Measurements from ENCODE around the gene STT3B.

Gene STT3B

GRCh38 chr3:31654998-31655397 is 122.3 kb downstream of the STT3B start:
- H3K27me3 ChIP-seq (ENCODE audit: control insufficient read depth in 2 of 2, insufficient read depth in 2 of 2, low read length in 2 of 2): no peaks in the 10 kb centered on the region
- peaks cover 0 to 19% of the 10 kb centered on the region in 2 donors for H3K9me3 ChIP-seq (ENCODE audit: control insufficient read depth in 2 of 2, low read length in 2 of 2)
- H3K36me3 ChIP-seq (ENCODE audit: control insufficient read depth in 2 of 2, insufficient read depth in 2 of 2, low read length in 2 of 2): no peaks in the 10 kb centered on the region
- H3K27ac ChIP-seq (ENCODE audit: low read depth in 2 of 2, low read length in 2 of 2): no peak overlapping the region
- no peak overlapping the region for H3K9ac ChIP-seq (ENCODE audit: low read depth in 1 of 2, low read length in 2 of 2)
- no peaks in the 10 kb centered on the region for H3K4me1 ChIP-seq (ENCODE audit: control insufficient read depth in 2 of 2, insufficient read depth in 2 of 2, low read length in 2 of 2)
- no peak overlapping the region for H3K4me3 ChIP-seq (ENCODE audit: low read length in 2 of 2)

GRCh38 chr3:31659246-31659645 is 126.5 kb downstream of the STT3B start:
- H3K4me3 ChIP-seq (ENCODE audit: low read length in 2 of 2): no peak overlapping the region
- H3K4me1 ChIP-seq (ENCODE audit: control insufficient read depth in 2 of 2, insufficient read depth in 2 of 2, low read length in 2 of 2): no peaks in the 10 kb centered on the region
- no peaks in the 10 kb centered on the region for H3K27me3 ChIP-seq (ENCODE audit: control insufficient read depth in 2 of 2, insufficient read depth in 2 of 2, low read length in 2 of 2)
- H3K9me3 ChIP-seq (ENCODE audit: control insufficient read depth in 2 of 2, low read length in 2 of 2): peaks cover 0 to 3% of the 10 kb centered on the region in 2 donors
- no peak overlapping the region for H3K27ac ChIP-seq (ENCODE audit: low read depth in 2 of 2, low read length in 2 of 2)
- no peak overlapping the region for H3K9ac ChIP-seq (ENCODE audit: low read depth in 1 of 2, low read length in 2 of 2)
- H3K36me3 ChIP-seq (ENCODE audit: control insufficient read depth in 2 of 2, insufficient read depth in 2 of 2, low read length in 2 of 2): no peaks in the 10 kb centered on the region

GRCh38 chr3:31661286-31661685 is 128.6 kb downstream of the STT3B start:
- no peaks in the 10 kb centered on the region for H3K36me3 ChIP-seq (ENCODE audit: control insufficient read depth in 2 of 2, insufficient read depth in 2 of 2, low read length in 2 of 2)
- no peaks in the 10 kb centered on the region for H3K4me1 ChIP-seq (ENCODE audit: control insufficient read depth in 2 of 2, insufficient read depth in 2 of 2, low read length in 2 of 2)
- H3K9me3 ChIP-seq (ENCODE audit: control insufficient read depth in 2 of 2, low read length in 2 of 2): no peaks in the 10 kb centered on the region
- H3K27ac ChIP-seq (ENCODE audit: low read depth in 2 of 2, low read length in 2 of 2): no peak overlapping the region
- no peak overlapping the region for H3K4me3 ChIP-seq (ENCODE audit: low read length in 2 of 2)
- no peak overlapping the region for H3K9ac ChIP-seq (ENCODE audit: low read depth in 1 of 2, low read length in 2 of 2)
- no peaks in the 10 kb centered on the region for H3K27me3 ChIP-seq (ENCODE audit: control insufficient read depth in 2 of 2, insufficient read depth in 2 of 2, low read length in 2 of 2)

- Histone ChIP-seq H3K4me1 (ENCODE audit: control insufficient read depth in 2 of 2, insufficient read depth in 2 of 2, low read length in 2 of 2) (no peaks in the 10 kb centered on the region), H3K4me3 (ENCODE audit: low read length in 2 of 2) (no peak overlapping the region), H3K27ac (ENCODE audit: low read depth in 2 of 2, low read length in 2 of 2) (no peak overlapping the region), H3K27me3 (ENCODE audit: control insufficient read depth in 2 of 2, insufficient read depth in 2 of 2, low read length in 2 of 2) (no peaks in the 10 kb centered on the region), H3K36me3 (ENCODE audit: control insufficient read depth in 2 of 2, insufficient read depth in 2 of 2, low read length in 2 of 2) (no peaks in the 10 kb centered on the region), H3K9ac (ENCODE audit: low read depth in 1 of 2, low read length in 2 of 2) (no peak overlapping the region), H3K9me3 (ENCODE audit: control insufficient read depth in 2 of 2, low read length in 2 of 2) (no peaks in the 10 kb centered on the region)
Measured at GRCh38 chr3:31661993-31662670, 129.4 kb downstream of the STT3B start.

- Histone ChIP-seq H3K27me3 (ENCODE audit: control insufficient read depth in 2 of 2, insufficient read depth in 2 of 2, low read length in 2 of 2) (no peaks in the 10 kb centered on the region), H3K27ac (ENCODE audit: low read depth in 2 of 2, low read length in 2 of 2) (no peak overlapping the region), H3K4me1 (ENCODE audit: control insufficient read depth in 2 of 2, insufficient read depth in 2 of 2, low read length in 2 of 2) (no peaks in the 10 kb centered on the region), H3K4me3 (ENCODE audit: low read length in 2 of 2) (no peak overlapping the region), H3K9me3 (ENCODE audit: control insufficient read depth in 2 of 2, low read length in 2 of 2) (no peaks in the 10 kb centered on the region), H3K36me3 (ENCODE audit: control insufficient read depth in 2 of 2, insufficient read depth in 2 of 2, low read length in 2 of 2) (no peaks in the 10 kb centered on the region), H3K9ac (ENCODE audit: low read depth in 1 of 2, low read length in 2 of 2) (no peak overlapping the region)
Measured at GRCh38 chr3:31664031-31664430, 131.3 kb downstream of the STT3B start.

GRCh38 chr3:31667582-31667981 is 134.9 kb downstream of the STT3B start:
- H3K4me3 ChIP-seq (ENCODE audit: low read length in 2 of 2): no peak overlapping the region

GRCh38 chr3:31668242-31668641 is 135.5 kb downstream of the STT3B start:
- no peak overlapping the region for H3K9ac ChIP-seq (ENCODE audit: low read depth in 1 of 2, low read length in 2 of 2)
- no peak overlapping the region for H3K27ac ChIP-seq (ENCODE audit: low read depth in 2 of 2, low read length in 2 of 2)
- H3K9me3 ChIP-seq (ENCODE audit: control insufficient read depth in 2 of 2, low read length in 2 of 2): no peaks in the 10 kb centered on the region
- no peaks in the 10 kb centered on the region for H3K27me3 ChIP-seq (ENCODE audit: control insufficient read depth in 2 of 2, insufficient read depth in 2 of 2, low read length in 2 of 2)
- H3K4me1 ChIP-seq (ENCODE audit: control insufficient read depth in 2 of 2, insufficient read depth in 2 of 2, low read length in 2 of 2): peaks cover 5 to 17% of the 10 kb centered on the region in 2 donors
- no peak overlapping the region for H3K4me3 ChIP-seq (ENCODE audit: low read length in 2 of 2)
- no peaks in the 10 kb centered on the region for H3K36me3 ChIP-seq (ENCODE audit: control insufficient read depth in 2 of 2, insufficient read depth in 2 of 2, low read length in 2 of 2)

More at GRCh38 chr3:31667582-31667981, 134.9 kb downstream of the STT3B start:
- no peak overlapping the region for H3K27ac ChIP-seq (ENCODE audit: low read depth in 2 of 2, low read length in 2 of 2)
- H3K4me1 ChIP-seq (ENCODE audit: control insufficient read depth in 2 of 2, insufficient read depth in 2 of 2, low read length in 2 of 2): peaks cover 5 to 17% of the 10 kb centered on the region in 2 donors
- no peaks in the 10 kb centered on the region for H3K36me3 ChIP-seq (ENCODE audit: control insufficient read depth in 2 of 2, insufficient read depth in 2 of 2, low read length in 2 of 2)
- H3K9me3 ChIP-seq (ENCODE audit: control insufficient read depth in 2 of 2, low read length in 2 of 2): no peaks in the 10 kb centered on the region
- H3K27me3 ChIP-seq (ENCODE audit: control insufficient read depth in 2 of 2, insufficient read depth in 2 of 2, low read length in 2 of 2): no peaks in the 10 kb centered on the region
- H3K9ac ChIP-seq (ENCODE audit: low read depth in 1 of 2, low read length in 2 of 2): no peak overlapping the region

GRCh38 chr3:31670136-31670535 is 137.4 kb downstream of the STT3B start:
- Histone ChIP-seq H3K36me3 (ENCODE audit: control insufficient read depth in 2 of 2, insufficient read depth in 2 of 2, low read length in 2 of 2) (no peaks in the 10 kb centered on the region), H3K4me1 (ENCODE audit: control insufficient read depth in 2 of 2, insufficient read depth in 2 of 2, low read length in 2 of 2) (peaks cover 5 to 17% of the 10 kb centered on the region in 2 donors), H3K4me3 (ENCODE audit: low read length in 2 of 2) (no peak overlapping the region), H3K9ac (ENCODE audit: low read depth in 1 of 2, low read length in 2 of 2) (no peak overlapping the region), H3K27ac (ENCODE audit: low read depth in 2 of 2, low read length in 2 of 2) (no peak overlapping the region), H3K9me3 (ENCODE audit: control insufficient read depth in 2 of 2, low read length in 2 of 2) (no peaks in the 10 kb centered on the region), H3K27me3 (ENCODE audit: control insufficient read depth in 2 of 2, insufficient read depth in 2 of 2, low read length in 2 of 2) (no peaks in the 10 kb centered on the region)

- Histone ChIP-seq H3K4me1 (ENCODE audit: control insufficient read depth in 2 of 2, insufficient read depth in 2 of 2, low read length in 2 of 2) (peaks cover 5 to 17% of the 10 kb centered on the region in 2 donors), H3K27ac (ENCODE audit: low read depth in 2 of 2, low read length in 2 of 2) (no peak overlapping the region)
Measured at GRCh38 chr3:31670722-31671121, 138.0 kb downstream of the STT3B start.

GRCh38 chr3:31671451-31671850 is 138.7 kb downstream of the STT3B start:
- Histone ChIP-seq H3K36me3 (ENCODE audit: control insufficient read depth in 2 of 2, insufficient read depth in 2 of 2, low read length in 2 of 2) (no peaks in the 10 kb centered on the region), H3K9ac (ENCODE audit: low read depth in 1 of 2, low read length in 2 of 2) (no peak overlapping the region), H3K27me3 (ENCODE audit: control insufficient read depth in 2 of 2, insufficient read depth in 2 of 2, low read length in 2 of 2) (no peaks in the 10 kb centered on the region), H3K27ac (ENCODE audit: low read depth in 2 of 2, low read length in 2 of 2) (peak overlapping the region in 1 of 2 donors; percentile 35), H3K4me3 (ENCODE audit: low read length in 2 of 2) (no peak overlapping the region), H3K4me1 (ENCODE audit: control insufficient read depth in 2 of 2, insufficient read depth in 2 of 2, low read length in 2 of 2) (peaks cover 5 to 17% of the 10 kb centered on the region in 2 donors), H3K9me3 (ENCODE audit: control insufficient read depth in 2 of 2, low read length in 2 of 2) (no peaks in the 10 kb centered on the region)

More at GRCh38 chr3:31670722-31671121, 138.0 kb downstream of the STT3B start:
- Histone ChIP-seq H3K27me3 (ENCODE audit: control insufficient read depth in 2 of 2, insufficient read depth in 2 of 2, low read length in 2 of 2) (no peaks in the 10 kb centered on the region), H3K9ac (ENCODE audit: low read depth in 1 of 2, low read length in 2 of 2) (no peak overlapping the region), H3K36me3 (ENCODE audit: control insufficient read depth in 2 of 2, insufficient read depth in 2 of 2, low read length in 2 of 2) (no peaks in the 10 kb centered on the region), H3K9me3 (ENCODE audit: control insufficient read depth in 2 of 2, low read length in 2 of 2) (no peaks in the 10 kb centered on the region), H3K4me3 (ENCODE audit: low read length in 2 of 2) (no peak overlapping the region)

All from mucosa of rectum (tissue), 2 donors.